Body of pancreas (tissue), 4 donors: ENCODE results near the gene FRG2C.
"Not testable (repeated sequence)": the region's sequence is repeated elsewhere in the genome, so short reads cannot be mapped to it uniquely, and the experiment has no call there.

ENCODE experiments used
- CTCF ChIP-seq, 7 experiments: fragments of 450-650 bp in 4 of 7; fragments of 200-600 bp in 3 of 7; sonication (generic) in 3 of 7; IDR thresholded peaks; one replicate each; pipeline ENCODE4 v1.5.1; 2016 to 2019; ENCODE audit warnings: antibody characterized with exemption in 7 of 7
- POLR2A ChIP-seq, 3 donors: fragments of 450-650 bp; IDR thresholded peaks; one replicate each; pipeline ENCODE4 v1.6.1; 2016; ENCODE audit warnings: antibody characterized with exemption in 3 of 3, mild to moderate bottlenecking in 2 of 3

- TF ChIP-seq CTCF (IDR thresholded peaks at IDR 0.05) = not testable (repeated sequence)
- peak in 1 of 3 donors; percentile 8 for TF ChIP-seq POLR2A (IDR thresholded peaks at IDR 0.05)
These were observed 44.6 kb upstream of the FRG2C start for GRCh38 chr3:75619481-75620031.
